ENCODE data around the gene OSBPL5.
"Not testable (repeated sequence)": the region's sequence is repeated elsewhere in the genome, so short reads cannot be mapped to it uniquely, and the experiment has no call there.

Gene OSBPL5

GRCh38 chr11:3121931-3122774, 43.0 kb downstream of the OSBPL5 start:
- Histone ChIP-seq H3K4me1 (ENCODE audit: control insufficient read depth, insufficient read depth, low read length) (peaks cover 5% of the 10 kb centered on the region; the same call in 1 of the 2 replicates), H3K4me3 (ENCODE audit: low read depth, low read length) (no peak overlapping the region), H3K9me3 (ENCODE audit: control insufficient read depth, insufficient read depth, low read depth, low read length) (peaks cover 7% of the 10 kb centered on the region; the same call in 1 of the 2 replicates), H3K36me3 (ENCODE audit: control insufficient read depth, insufficient read depth, low read length) (peaks cover 6% of the 10 kb centered on the region; the same call in 1 of the 2 replicates), H3K27me3 (ENCODE audit: control insufficient read depth, insufficient read depth, low read length) (no peaks in the 10 kb centered on the region), H3K9ac (ENCODE audit: low read length) (no peak overlapping the region), H3K27ac (ENCODE audit: low read depth, low read length) (no peak overlapping the region)

GRCh38 chr11:3121416-3121815, 43.7 kb downstream of the OSBPL5 start:
- Histone ChIP-seq H3K36me3 (ENCODE audit: control insufficient read depth, insufficient read depth, low read length) (peaks cover 6% of the 10 kb centered on the region; the same call in 1 of the 2 replicates), H3K9me3 (ENCODE audit: control insufficient read depth, insufficient read depth, low read depth, low read length) (peaks cover 8% of the 10 kb centered on the region), H3K4me1 (ENCODE audit: control insufficient read depth, insufficient read depth, low read length) (peaks cover 5% of the 10 kb centered on the region; the same call in 1 of the 2 replicates), H3K27me3 (ENCODE audit: control insufficient read depth, insufficient read depth, low read length) (no peaks in the 10 kb centered on the region), H3K27ac (ENCODE audit: low read depth, low read length) (no peak overlapping the region), H3K9ac (ENCODE audit: low read length) (no peak overlapping the region), H3K4me3 (ENCODE audit: low read depth, low read length) (no peak overlapping the region)

GRCh38 chr11:3120071-3120792, 44.9 kb downstream of the OSBPL5 start:
- Histone ChIP-seq H3K9me3 (ENCODE audit: control insufficient read depth, insufficient read depth, low read depth, low read length) (peaks cover 14% of the 10 kb centered on the region), H3K36me3 (ENCODE audit: control insufficient read depth, insufficient read depth, low read length) (peaks cover 10% of the 10 kb centered on the region; the same call in 1 of the 2 replicates), H3K4me1 (ENCODE audit: control insufficient read depth, insufficient read depth, low read length) (0 out of 2 replicates have a peak, but pooled peaks cover 5% of the 10 kb centered on the region), H3K27ac (ENCODE audit: low read depth, low read length) (no peak overlapping the region), H3K4me3 (ENCODE audit: low read depth, low read length) (no peak overlapping the region), H3K9ac (ENCODE audit: low read length) (no peak overlapping the region), H3K27me3 (ENCODE audit: control insufficient read depth, insufficient read depth, low read length) (no peaks in the 10 kb centered on the region)

- H3K9ac ChIP-seq (ENCODE audit: low read length), result no peak overlapping the region
- H3K4me3 ChIP-seq (ENCODE audit: low read depth, low read length), result no peak overlapping the region
- H3K9me3 ChIP-seq (ENCODE audit: control insufficient read depth, insufficient read depth, low read depth, low read length), result peaks cover 20% of the 10 kb centered on the region
- 0 out of 2 replicates have a peak, but pooled peaks cover 5% of the 10 kb centered on the region for H3K4me1 ChIP-seq (ENCODE audit: control insufficient read depth, insufficient read depth, low read length)
- H3K27ac ChIP-seq (ENCODE audit: low read depth, low read length), result no peak overlapping the region
- no peaks in the 10 kb centered on the region for H3K27me3 ChIP-seq (ENCODE audit: control insufficient read depth, insufficient read depth, low read length)
- peaks cover 7% of the 10 kb centered on the region; the same call in 1 of the 2 replicates for H3K36me3 ChIP-seq (ENCODE audit: control insufficient read depth, insufficient read depth, low read length)
Measured at GRCh38 chr11:3119141-3119821, 45.8 kb downstream of the OSBPL5 start.

- H3K36me3 ChIP-seq (ENCODE audit: control insufficient read depth, insufficient read depth, low read length), result peaks cover 19% of the 10 kb centered on the region
- H3K9me3 ChIP-seq (ENCODE audit: control insufficient read depth, insufficient read depth, low read depth, low read length), result peaks cover 43% of the 10 kb centered on the region
- H3K27me3 ChIP-seq (ENCODE audit: control insufficient read depth, insufficient read depth, low read length), result no peaks in the 10 kb centered on the region
- no peak overlapping the region for H3K9ac ChIP-seq (ENCODE audit: low read length)
- H3K4me1 ChIP-seq (ENCODE audit: control insufficient read depth, insufficient read depth, low read length), result no peaks in the 10 kb centered on the region
- no peak overlapping the region for H3K27ac ChIP-seq (ENCODE audit: low read depth, low read length)
- no peak overlapping the region for H3K4me3 ChIP-seq (ENCODE audit: low read depth, low read length)
Measured at GRCh38 chr11:3115321-3115720, 49.8 kb downstream of the OSBPL5 start.

GRCh38 chr11:3113661-3114060, 51.4 kb downstream of the OSBPL5 start:
- Histone ChIP-seq H3K36me3 (ENCODE audit: control insufficient read depth, insufficient read depth, low read length) (peaks cover 19% of the 10 kb centered on the region), H3K9me3 (ENCODE audit: control insufficient read depth, insufficient read depth, low read depth, low read length) (peaks cover 43% of the 10 kb centered on the region)
- H3K4me1 ChIP-seq (ENCODE audit: control insufficient read depth, insufficient read depth, low read length); H3K4me3 ChIP-seq (ENCODE audit: low read depth, low read length); H3K9ac ChIP-seq (ENCODE audit: low read length); H3K27ac ChIP-seq (ENCODE audit: low read depth, low read length); H3K27me3 ChIP-seq (ENCODE audit: control insufficient read depth, insufficient read depth, low read length): not testable (repeated sequence)

GRCh38 chr11:3111919-3112690, 53.0 kb downstream of the OSBPL5 start:
- Histone ChIP-seq H3K36me3 (ENCODE audit: control insufficient read depth, insufficient read depth, low read length) (peaks cover 19% of the 10 kb centered on the region), H3K4me1 (ENCODE audit: control insufficient read depth, insufficient read depth, low read length) (peaks cover 3% of the 10 kb centered on the region), H3K27ac (ENCODE audit: low read depth, low read length) (no peak overlapping the region), H3K9me3 (ENCODE audit: control insufficient read depth, insufficient read depth, low read depth, low read length) (peaks cover 35% of the 10 kb centered on the region), H3K4me3 (ENCODE audit: low read depth, low read length) (no peak overlapping the region), H3K9ac (ENCODE audit: low read length) (no peak overlapping the region), H3K27me3 (ENCODE audit: control insufficient read depth, insufficient read depth, low read length) (no peaks in the 10 kb centered on the region)

GRCh38 chr11:3111466-3111865, 53.6 kb downstream of the OSBPL5 start:
- Histone ChIP-seq H3K4me3 (ENCODE audit: low read depth, low read length) (no peak overlapping the region), H3K9ac (ENCODE audit: low read length) (no peak overlapping the region), H3K9me3 (ENCODE audit: control insufficient read depth, insufficient read depth, low read depth, low read length) (peaks cover 35% of the 10 kb centered on the region), H3K36me3 (ENCODE audit: control insufficient read depth, insufficient read depth, low read length) (peaks cover 19% of the 10 kb centered on the region), H3K27ac (ENCODE audit: low read depth, low read length) (no peak overlapping the region), H3K27me3 (ENCODE audit: control insufficient read depth, insufficient read depth, low read length) (no peaks in the 10 kb centered on the region), H3K4me1 (ENCODE audit: control insufficient read depth, insufficient read depth, low read length) (peaks cover 3% of the 10 kb centered on the region)

GRCh38 chr11:3109921-3110706, 55.0 kb downstream of the OSBPL5 start:
- Histone ChIP-seq H3K4me3 (ENCODE audit: low read depth, low read length) (no peak overlapping the region), H3K4me1 (ENCODE audit: control insufficient read depth, insufficient read depth, low read length) (peaks cover 3% of the 10 kb centered on the region), H3K27me3 (ENCODE audit: control insufficient read depth, insufficient read depth, low read length) (no peaks in the 10 kb centered on the region), H3K9ac (ENCODE audit: low read length) (no peak overlapping the region), H3K9me3 (ENCODE audit: control insufficient read depth, insufficient read depth, low read depth, low read length) (peaks cover 28% of the 10 kb centered on the region), H3K36me3 (ENCODE audit: control insufficient read depth, insufficient read depth, low read length) (peaks cover 15% of the 10 kb centered on the region), H3K27ac (ENCODE audit: low read depth, low read length) (no peak overlapping the region)

GRCh38 chr11:3109434-3109833, 55.7 kb downstream of the OSBPL5 start:
- H3K4me3 ChIP-seq (ENCODE audit: low read depth, low read length), result no peak overlapping the region
- H3K9me3 ChIP-seq (ENCODE audit: control insufficient read depth, insufficient read depth, low read depth, low read length), result peaks cover 22% of the 10 kb centered on the region
- no peaks in the 10 kb centered on the region for H3K27me3 ChIP-seq (ENCODE audit: control insufficient read depth, insufficient read depth, low read length)
- peaks cover 3% of the 10 kb centered on the region for H3K4me1 ChIP-seq (ENCODE audit: control insufficient read depth, insufficient read depth, low read length)
- H3K27ac ChIP-seq (ENCODE audit: low read depth, low read length), result no peak overlapping the region
- no peak overlapping the region for H3K9ac ChIP-seq (ENCODE audit: low read length)
- peaks cover 15% of the 10 kb centered on the region for H3K36me3 ChIP-seq (ENCODE audit: control insufficient read depth, insufficient read depth, low read length)

All from HUES6 (cell line).